GM23248 (cell line): Measurements from ENCODE around the gene NLGN4X. TPM values are rescaled to one million over a fixed set of nuclear protein-coding genes. Genes with fewer than 3 reads are reported as not detected.

ENCODE experiments used
- DNase-seq: peaks from one replicate; pipeline ENCODE4 v3.0.0-alpha.2; 2015
- H2AFZ ChIP-seq: fragments of 200-600 bp; sonication (generic); 2 replicates; pipeline ENCODE4 v1.6.1; 2016; ENCODE audit warnings: antibody characterized with exemption
- H3F3A ChIP-seq: fragments of 200-600 bp; sonication (generic); 2 replicates; pipeline ENCODE4 v1.6.1; 2016; ENCODE audit warnings: mild to moderate bottlenecking, antibody characterized with exemption, mixed run types; ENCODE audit not compliant: insufficient read depth
- H3K27ac ChIP-seq: fragments of 200-600 bp; sonication (generic); 2 replicates; pipeline ENCODE4 v1.5.1; 2016; ENCODE audit warnings: mild to moderate bottlenecking
- H3K27me3 ChIP-seq: fragments of 200-600 bp; sonication (generic); replicated peaks from 2 replicates; pipeline ENCODE4 v1.6.1; 2016; ENCODE audit warnings: mild to moderate bottlenecking; ENCODE audit not compliant: insufficient read depth
- H3K36me3 ChIP-seq: fragments of 200-600 bp; sonication (generic); 2 replicates; pipeline ENCODE4 v1.6.1; 2016; ENCODE audit warnings: low read depth, mild to moderate bottlenecking
- H3K4me1 ChIP-seq: fragments of 200-600 bp; sonication (generic); 2 replicates; pipeline ENCODE4 v1.6.1; 2016; ENCODE audit warnings: mild to moderate bottlenecking; ENCODE audit not compliant: insufficient read depth
- H3K4me2 ChIP-seq: fragments of 200-600 bp; sonication (generic); one replicate; pipeline ENCODE4 v1.6.1; 2016; ENCODE audit warnings: mild to moderate bottlenecking; ENCODE audit not compliant: unreplicated experiment
- H3K4me3 ChIP-seq: fragments of 200-600 bp; sonication (generic); 2 replicates; pipeline ENCODE4 v1.5.1; 2016; ENCODE audit warnings: mild to moderate bottlenecking
- H3K79me2 ChIP-seq: fragments of 200-600 bp; sonication (generic); 2 replicates; pipeline ENCODE4 v1.6.1; 2016; ENCODE audit warnings: mild to moderate bottlenecking; ENCODE audit not compliant: insufficient read depth
- H3K9ac ChIP-seq: fragments of 200-600 bp; sonication (generic); 2 replicates; pipeline ENCODE4 v1.6.1; 2016; ENCODE audit warnings: mild to moderate bottlenecking
- H3K9me2 ChIP-seq: fragments of 200-600 bp; sonication (generic); 2 replicates; pipeline ENCODE4 v1.6.1; 2016; ENCODE audit warnings: mixed run types, mild to moderate bottlenecking, moderate library complexity; ENCODE audit not compliant: insufficient read depth
- H3K9me3 ChIP-seq: fragments of 200-600 bp; sonication (generic); one replicate; pipeline ENCODE4 v1.6.1; 2017; ENCODE audit warnings: low read depth
- H4K20me1 ChIP-seq: fragments of 200-600 bp; sonication (generic); 2 replicates; pipeline ENCODE4 v1.6.0; 2016; ENCODE audit not compliant: insufficient read depth
- EZH2 ChIP-seq: fragments of 200-600 bp; sonication (generic); IDR thresholded peaks from 2 replicates; pipeline ENCODE4 v1.6.1; 2018; ENCODE audit warnings: antibody characterized with exemption, mild to moderate bottlenecking; ENCODE audit not compliant: insufficient read depth, poor library complexity, severe bottlenecking
- EZH2phosphoT487 ChIP-seq: fragments of 200-600 bp; sonication (generic); IDR thresholded peaks from 2 replicates; pipeline ENCODE4 v1.6.1; 2018; ENCODE audit warnings: antibody characterized with exemption, moderate library complexity, mild to moderate bottlenecking, low read depth; ENCODE audit not compliant: insufficient read depth
- WGBS, 2 experiments: methylation state at CpG; one replicate each; pipeline ENCODE4 v1.1.6; 2015 to 2017; ENCODE audit warnings: low lambda C conversion rate in 2 of 2, low coverage in 1 of 2; ENCODE audit errors: missing lambda C conversion rate in 2 of 2; 5-methylcytosine and 5-hydroxymethylcytosine counted together
- in situ Hi-C: fragments of 300-500 bp; cut with MboI; formaldehyde crosslinking; loops from 2 replicates; pipeline ENCODE4 v1.15.0; 2020
- polyA plus RNA-seq: library from polyadenylated mRNA; unstranded; fragments of >200 nt; fragmentation: Nextera tagmentation; extraction: Ambion mirVana; gene quantifications from 2 replicates; pipeline ENCODE4 v1.2.1, GENCODE V29; 2016
- total RNA-seq: library from RNA; depleted of rRNA; stranded (reverse); fragments of >200 nt; shearing (Covaris generic); gene quantifications from 2 replicates; pipeline ENCODE4 v1.2.3, GENCODE V29; 2014

Gene NLGN4X
- total and polyA plus RNA-seq, 2 experiments from 2014 or later: not detected

DNA sequence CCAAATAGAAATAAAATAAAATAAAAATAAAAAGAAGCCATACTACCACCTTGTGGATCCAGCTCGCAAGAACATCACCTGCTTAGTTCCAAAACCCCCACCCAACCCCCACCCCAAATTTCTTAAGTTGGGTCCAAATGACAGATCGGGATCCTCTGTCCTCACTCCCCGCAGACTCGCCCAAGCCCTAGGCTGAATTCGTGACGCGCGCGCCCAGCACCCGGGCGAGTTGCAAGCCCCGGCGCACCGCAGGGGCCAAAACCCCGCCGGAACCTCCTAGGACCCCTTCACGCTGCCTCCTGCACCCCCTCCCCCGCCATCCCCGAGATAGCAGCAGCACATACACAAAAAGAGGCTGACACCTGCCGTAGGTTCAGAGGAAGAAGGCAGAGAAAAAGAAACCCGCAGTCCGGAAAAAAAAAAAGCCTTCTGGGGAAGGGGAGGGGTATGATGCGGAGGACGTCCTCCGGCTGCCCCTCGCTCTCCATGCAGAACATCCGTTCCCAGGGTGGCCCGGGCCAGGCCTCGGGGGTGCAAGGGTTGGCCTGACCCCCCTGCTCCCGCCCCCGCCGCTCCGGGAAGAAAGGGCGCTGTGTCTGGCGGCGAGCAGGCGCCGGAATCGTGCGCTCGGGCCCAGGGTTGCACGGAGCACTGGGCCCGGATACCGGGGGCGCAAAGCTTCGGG lies 2.6 kb downstream of the NLGN4X start:
- Histone ChIP-seq H3K9me2 (no peaks in the 10 kb centered on the region), H3K27me3 (0 out of 2 replicates have a peak, but pooled peaks cover 3% of the 10 kb centered on the region), H2AFZ (no peak overlapping the region), H3K27ac (no peak overlapping the region), H3K9ac (no peak overlapping the region), H3K4me1 (no peaks in the 10 kb centered on the region), H3K9me3 (no peaks in the 10 kb centered on the region), H3K4me3 (no peak overlapping the region), H3K4me2 (no peak overlapping the region), H4K20me1 (no peaks in the 10 kb centered on the region), H3K79me2 (no peaks in the 10 kb centered on the region), H3F3A (no peaks in the 10 kb centered on the region), H3K36me3 (no peaks in the 10 kb centered on the region)
- DNase-seq: no peak
- TF ChIP-seq EZH2phosphoT487: no peak
- no peak for TF ChIP-seq EZH2
- in situ Hi-C loops: no loop called here
- WGBS, 2 experiments: 3% methylated on average over 29 of the region's 46 CpGs; no CpG with 5 or more reads in 1 of the 2 experiments

DNA sequence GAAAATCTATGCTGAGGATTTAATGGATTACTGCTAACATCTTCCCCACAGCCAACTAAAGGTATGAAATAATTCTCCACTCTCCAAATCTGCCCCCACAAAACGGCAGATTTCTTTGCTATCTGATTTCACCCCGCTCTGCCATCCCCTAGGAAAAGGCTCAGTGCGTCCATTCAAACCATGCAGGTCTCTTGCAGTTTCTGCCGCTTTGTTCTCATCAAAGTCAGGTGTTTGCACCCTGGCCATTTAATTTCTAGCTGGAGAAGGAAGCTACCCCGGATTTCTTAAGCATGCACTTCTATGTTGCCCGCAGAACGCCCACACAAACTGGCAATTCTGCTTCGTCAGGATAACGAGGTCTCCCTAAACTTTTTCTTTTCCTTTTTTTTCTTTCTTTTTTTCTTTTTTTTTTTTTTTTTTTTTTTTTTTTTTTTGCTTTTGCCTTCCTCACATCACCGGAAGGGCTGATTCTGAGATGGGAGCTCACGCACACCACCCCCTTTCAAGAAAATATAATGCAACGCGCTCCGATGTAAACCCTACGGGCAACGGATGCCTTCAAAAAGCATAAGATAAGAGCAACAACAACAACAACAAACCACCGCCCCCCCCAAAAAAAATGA lies 3.3 kb downstream of the NLGN4X start:
- TF ChIP-seq EZH2: no peak
- TF ChIP-seq EZH2phosphoT487: no peak
- 6 to 8% methylated on average over 15 to 17 of the region's 17 CpGs for WGBS, 2 experiments
- Histone ChIP-seq H3K36me3 (no peaks in the 10 kb centered on the region), H4K20me1 (no peaks in the 10 kb centered on the region), H3K27ac (no peak overlapping the region), H3K9ac (no peak overlapping the region), H3K9me3 (no peaks in the 10 kb centered on the region), H3K4me2 (no peak overlapping the region), H3K4me1 (no peaks in the 10 kb centered on the region), H3K9me2 (no peaks in the 10 kb centered on the region), H3K79me2 (no peaks in the 10 kb centered on the region), H3F3A (no peaks in the 10 kb centered on the region), H3K27me3 (0 out of 2 replicates have a peak, but pooled peaks cover 3% of the 10 kb centered on the region), H3K4me3 (no peak overlapping the region), H2AFZ (no peak overlapping the region)
- DNase-seq: no peak
- in situ Hi-C loops: no loop called here

DNA sequence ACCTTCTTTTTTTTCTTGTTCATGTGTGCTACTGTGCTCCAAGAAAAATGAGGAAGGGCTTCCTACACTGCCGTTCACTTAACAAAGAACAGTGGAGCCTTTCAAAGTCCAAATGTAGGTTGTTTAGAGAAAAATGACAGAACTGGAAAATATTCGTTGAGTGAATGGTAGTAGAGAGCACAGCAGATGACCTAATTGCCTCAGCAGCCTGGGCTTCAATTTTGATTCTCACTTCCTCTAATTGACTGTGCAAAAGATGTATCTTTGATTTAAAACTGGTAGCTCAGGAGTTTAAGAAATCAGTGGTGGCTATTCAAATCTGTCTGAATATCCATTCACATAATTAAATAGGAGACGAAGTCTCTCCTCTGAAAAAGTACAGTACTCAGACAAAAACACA lies 5.2 kb downstream of the NLGN4X start:
- Histone ChIP-seq H3K9me2 (no peaks in the 10 kb centered on the region), H4K20me1 (no peaks in the 10 kb centered on the region), H3K79me2 (no peaks in the 10 kb centered on the region), H3K9ac (no peak overlapping the region), H2AFZ (no peak overlapping the region), H3K4me2 (no peak overlapping the region), H3K27ac (no peak overlapping the region), H3K9me3 (no peaks in the 10 kb centered on the region), H3K4me3 (no peak overlapping the region), H3K4me1 (no peaks in the 10 kb centered on the region), H3K27me3 (0 out of 2 replicates have a peak, but pooled peaks cover 3% of the 10 kb centered on the region), H3K36me3 (no peaks in the 10 kb centered on the region), H3F3A (no peaks in the 10 kb centered on the region)
- TF ChIP-seq EZH2: no peak
- no peak for TF ChIP-seq EZH2phosphoT487
- WGBS, 2 experiments: 20 to 27% methylated on average over 3 of the region's 3 CpGs
- in situ Hi-C loops: no loop called here
- no peak for DNase-seq

DNA sequence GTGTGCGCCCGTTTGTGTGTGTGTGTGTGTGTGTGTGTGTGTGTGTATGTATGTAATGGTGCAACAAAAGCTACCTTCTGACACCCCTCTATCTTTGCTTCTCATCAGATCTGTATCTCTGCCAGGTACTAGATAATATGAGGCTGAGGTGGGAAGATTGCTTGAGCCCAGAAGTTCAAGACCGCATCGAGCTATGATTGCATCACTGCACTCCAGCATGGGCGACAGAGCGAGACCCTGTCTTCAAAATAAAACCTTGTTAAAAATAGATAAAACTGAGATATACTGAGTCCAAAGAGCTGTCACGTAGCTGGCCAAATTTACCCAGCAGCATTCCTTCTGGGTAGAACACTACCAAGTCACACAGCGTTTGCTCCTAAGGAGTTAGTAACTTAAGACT lies 18.4 kb downstream of the NLGN4X start:
- H3K9me3 ChIP-seq: no peaks in the 10 kb centered on the region
- TF ChIP-seq EZH2 (no peak), EZH2phosphoT487 (no peak)
- 51 to 55% methylated on average over 6 to 8 of the region's 8 CpGs for WGBS, 2 experiments
- no peaks in the 10 kb centered on the region for H3K4me1 ChIP-seq
- no peak overlapping the region for H3K4me2 ChIP-seq
- no peaks in the 10 kb centered on the region for H3K27me3 ChIP-seq
- H3K36me3 ChIP-seq: no peaks in the 10 kb centered on the region
- H3K4me3 ChIP-seq: no peak overlapping the region
- H3K9ac ChIP-seq: no peak overlapping the region
- H2AFZ ChIP-seq: no peak overlapping the region
- H3K27ac ChIP-seq: no peak overlapping the region
- H4K20me1 ChIP-seq: no peaks in the 10 kb centered on the region
- in situ Hi-C loops: no loop called here
- no peaks in the 10 kb centered on the region for H3K9me2 ChIP-seq
- no peaks in the 10 kb centered on the region for H3F3A ChIP-seq
- DNase-seq: no peak
- H3K79me2 ChIP-seq: no peaks in the 10 kb centered on the region
